CD4-positive, alpha-beta T cell treated with Interleukin-4 for 1 hour (primary cell): ENCODE measurements around the gene EP300.
"Not testable (repeated sequence)": the region's sequence is repeated elsewhere in the genome, so short reads cannot be mapped to it uniquely, and the experiment has no call there.

Source experiments
- DNase-seq, 2 donors: peaks; one replicate each; pipeline ENCODE4 v3.0.0-alpha.2; 2020 to 2022

The EP300 gene

DNA sequence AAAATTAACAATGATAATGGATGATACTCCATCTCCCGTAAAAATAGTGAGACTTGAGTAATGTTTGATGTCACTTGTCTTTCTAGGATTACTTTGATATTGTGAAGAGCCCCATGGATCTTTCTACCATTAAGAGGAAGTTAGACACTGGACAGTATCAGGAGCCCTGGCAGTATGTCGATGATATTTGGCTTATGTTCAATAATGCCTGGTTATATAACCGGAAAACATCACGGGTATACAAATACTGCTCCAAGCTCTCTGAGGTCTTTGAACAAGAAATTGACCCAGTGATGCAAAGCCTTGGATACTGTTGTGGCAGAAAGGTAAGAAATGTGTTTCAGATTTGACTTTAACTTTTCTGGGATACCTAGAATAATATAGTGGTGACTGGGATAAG lies 64.7 kb downstream of the EP300 start:
- DNase-seq = no peak

DNA sequence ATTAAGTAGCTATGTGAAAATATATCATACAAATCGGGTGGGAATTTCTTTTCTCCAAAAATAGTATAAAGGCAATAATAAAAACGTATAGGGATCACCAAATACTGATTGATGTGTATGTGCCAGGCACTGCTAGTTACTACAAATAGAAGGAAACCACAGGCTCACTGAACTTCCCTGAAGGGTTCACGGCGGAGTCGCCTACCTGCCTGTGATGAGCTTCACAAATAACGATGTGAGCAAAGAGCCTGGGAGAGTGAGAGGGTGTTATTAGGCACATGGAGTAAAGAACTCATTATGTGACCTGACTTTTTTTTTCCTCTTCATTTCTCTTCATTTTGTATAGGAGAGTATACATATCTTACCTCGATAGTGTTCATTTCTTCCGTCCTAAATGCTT lies 76.8 kb downstream of the EP300 start:
- no peak for DNase-seq

DNA sequence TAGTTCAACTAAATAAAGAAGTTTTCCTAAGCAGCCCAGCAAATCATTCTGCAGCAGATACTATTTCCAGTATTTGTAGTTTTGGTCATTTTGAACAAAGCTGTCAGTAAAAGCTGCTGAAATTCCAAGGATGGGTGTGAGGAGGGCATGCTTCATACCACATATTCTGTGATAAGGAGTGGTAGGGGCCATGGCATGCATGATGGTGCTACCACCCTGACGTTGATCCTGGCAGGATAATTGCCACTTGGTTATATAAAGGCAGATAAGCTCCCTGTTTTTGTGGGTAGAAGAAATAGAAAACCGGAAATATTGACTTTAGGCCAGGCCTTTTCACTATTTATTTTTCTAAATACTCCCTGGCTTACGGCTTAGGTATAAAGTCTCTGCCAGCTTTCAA lies 79.6 kb downstream of the EP300 start:
- no peak for DNase-seq

DNA sequence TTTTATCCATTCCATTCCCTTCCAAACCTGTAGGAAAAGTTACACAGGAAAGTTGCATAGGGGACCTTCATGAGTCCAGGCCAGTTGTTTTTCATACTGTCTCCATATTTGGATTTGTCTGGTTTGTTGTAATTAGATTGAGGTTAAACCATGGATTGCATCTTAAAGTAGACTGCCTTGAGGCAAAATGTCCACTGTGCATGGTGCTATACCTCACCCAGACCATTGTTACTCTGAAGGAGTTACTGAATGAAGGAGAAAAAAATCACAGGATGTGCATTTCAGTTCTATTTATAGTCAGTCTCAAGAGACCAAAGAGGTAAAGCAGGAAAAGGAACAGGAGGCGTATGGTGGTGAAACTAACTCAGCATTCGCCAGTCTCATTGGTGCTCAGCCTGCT lies 83.2 kb downstream of the EP300 start:
- DNase-seq = no peak

DNA sequence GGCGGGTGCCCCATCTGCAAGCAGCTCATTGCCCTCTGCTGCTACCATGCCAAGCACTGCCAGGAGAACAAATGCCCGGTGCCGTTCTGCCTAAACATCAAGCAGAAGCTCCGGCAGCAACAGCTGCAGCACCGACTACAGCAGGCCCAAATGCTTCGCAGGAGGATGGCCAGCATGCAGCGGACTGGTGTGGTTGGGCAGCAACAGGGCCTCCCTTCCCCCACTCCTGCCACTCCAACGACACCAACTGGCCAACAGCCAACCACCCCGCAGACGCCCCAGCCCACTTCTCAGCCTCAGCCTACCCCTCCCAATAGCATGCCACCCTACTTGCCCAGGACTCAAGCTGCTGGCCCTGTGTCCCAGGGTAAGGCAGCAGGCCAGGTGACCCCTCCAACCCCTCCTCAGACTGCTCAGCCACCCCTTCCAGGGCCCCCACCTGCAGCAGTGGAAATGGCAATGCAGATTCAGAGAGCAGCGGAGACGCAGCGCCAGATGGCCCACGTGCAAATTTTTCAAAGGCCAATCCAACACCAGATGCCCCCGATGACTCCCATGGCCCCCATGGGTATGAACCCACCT lies 84.7 kb downstream of the EP300 start:
- DNase-seq = no peak

DNA sequence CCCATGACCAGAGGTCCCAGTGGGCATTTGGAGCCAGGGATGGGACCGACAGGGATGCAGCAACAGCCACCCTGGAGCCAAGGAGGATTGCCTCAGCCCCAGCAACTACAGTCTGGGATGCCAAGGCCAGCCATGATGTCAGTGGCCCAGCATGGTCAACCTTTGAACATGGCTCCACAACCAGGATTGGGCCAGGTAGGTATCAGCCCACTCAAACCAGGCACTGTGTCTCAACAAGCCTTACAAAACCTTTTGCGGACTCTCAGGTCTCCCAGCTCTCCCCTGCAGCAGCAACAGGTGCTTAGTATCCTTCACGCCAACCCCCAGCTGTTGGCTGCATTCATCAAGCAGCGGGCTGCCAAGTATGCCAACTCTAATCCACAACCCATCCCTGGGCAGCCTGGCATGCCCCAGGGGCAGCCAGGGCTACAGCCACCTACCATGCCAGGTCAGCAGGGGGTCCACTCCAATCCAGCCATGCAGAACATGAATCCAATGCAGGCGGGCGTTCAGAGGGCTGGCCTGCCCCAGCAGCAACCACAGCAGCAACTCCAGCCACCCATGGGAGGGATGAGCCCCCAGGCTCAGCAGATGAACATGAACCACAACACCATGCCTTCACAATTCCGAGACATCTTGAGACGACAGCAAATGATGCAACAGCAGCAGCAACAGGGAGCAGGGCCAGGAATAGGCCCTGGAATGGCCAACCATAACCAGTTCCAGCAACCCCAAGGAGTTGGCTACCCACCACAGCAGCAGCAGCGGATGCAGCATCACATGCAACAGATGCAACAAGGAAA lies 85.4 kb downstream of the EP300 start:
- DNase-seq = no peak

DNA sequence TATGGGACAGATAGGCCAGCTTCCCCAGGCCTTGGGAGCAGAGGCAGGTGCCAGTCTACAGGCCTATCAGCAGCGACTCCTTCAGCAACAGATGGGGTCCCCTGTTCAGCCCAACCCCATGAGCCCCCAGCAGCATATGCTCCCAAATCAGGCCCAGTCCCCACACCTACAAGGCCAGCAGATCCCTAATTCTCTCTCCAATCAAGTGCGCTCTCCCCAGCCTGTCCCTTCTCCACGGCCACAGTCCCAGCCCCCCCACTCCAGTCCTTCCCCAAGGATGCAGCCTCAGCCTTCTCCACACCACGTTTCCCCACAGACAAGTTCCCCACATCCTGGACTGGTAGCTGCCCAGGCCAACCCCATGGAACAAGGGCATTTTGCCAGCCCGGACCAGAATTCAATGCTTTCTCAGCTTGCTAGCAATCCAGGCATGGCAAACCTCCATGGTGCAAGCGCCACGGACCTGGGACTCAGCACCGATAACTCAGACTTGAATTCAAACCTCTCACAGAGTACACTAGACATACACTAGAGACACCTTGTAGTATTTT lies 86.1 kb downstream of the EP300 start:
- no peak for DNase-seq

DNA sequence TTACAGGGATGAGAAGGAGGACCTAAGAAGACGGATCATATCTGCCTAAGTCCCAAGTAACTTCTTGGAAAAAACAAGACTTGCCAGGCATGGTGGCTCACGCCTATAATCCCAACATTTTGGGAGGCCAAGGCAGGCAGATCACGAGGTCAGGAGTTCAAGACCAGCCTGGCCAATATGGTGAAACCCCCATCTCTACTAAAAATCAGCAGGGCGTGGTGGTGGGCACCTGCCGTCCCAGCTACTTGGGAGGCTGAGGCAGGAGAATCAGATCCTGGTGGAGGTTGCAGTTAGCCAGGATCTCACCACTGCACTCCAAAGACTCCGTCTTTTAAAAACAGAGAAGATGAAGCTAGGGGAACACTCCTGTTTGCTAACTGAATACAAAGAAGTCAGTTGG lies 88.0 kb downstream of the EP300 start:
- not testable (repeated sequence) for DNase-seq

DNA sequence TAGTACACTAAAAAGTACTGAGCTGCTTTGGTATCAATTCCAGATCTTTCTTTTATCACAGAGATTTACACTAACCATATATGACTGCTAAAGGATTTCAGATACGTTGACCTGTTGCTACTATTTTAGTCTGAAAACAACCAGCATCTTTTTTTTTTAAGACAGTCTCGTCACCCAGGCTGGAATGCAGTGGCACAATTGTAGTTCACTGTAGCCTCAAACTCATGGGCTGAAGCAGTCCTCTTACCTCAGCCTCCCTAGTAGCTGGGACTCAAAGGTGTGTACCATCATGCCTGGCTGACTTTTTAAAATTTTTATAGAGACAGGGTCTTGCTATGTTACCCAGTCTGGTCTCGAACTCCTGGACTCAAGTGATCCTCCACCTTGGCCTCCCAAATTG lies 88.5 kb downstream of the EP300 start:
- no peak for DNase-seq

DNA sequence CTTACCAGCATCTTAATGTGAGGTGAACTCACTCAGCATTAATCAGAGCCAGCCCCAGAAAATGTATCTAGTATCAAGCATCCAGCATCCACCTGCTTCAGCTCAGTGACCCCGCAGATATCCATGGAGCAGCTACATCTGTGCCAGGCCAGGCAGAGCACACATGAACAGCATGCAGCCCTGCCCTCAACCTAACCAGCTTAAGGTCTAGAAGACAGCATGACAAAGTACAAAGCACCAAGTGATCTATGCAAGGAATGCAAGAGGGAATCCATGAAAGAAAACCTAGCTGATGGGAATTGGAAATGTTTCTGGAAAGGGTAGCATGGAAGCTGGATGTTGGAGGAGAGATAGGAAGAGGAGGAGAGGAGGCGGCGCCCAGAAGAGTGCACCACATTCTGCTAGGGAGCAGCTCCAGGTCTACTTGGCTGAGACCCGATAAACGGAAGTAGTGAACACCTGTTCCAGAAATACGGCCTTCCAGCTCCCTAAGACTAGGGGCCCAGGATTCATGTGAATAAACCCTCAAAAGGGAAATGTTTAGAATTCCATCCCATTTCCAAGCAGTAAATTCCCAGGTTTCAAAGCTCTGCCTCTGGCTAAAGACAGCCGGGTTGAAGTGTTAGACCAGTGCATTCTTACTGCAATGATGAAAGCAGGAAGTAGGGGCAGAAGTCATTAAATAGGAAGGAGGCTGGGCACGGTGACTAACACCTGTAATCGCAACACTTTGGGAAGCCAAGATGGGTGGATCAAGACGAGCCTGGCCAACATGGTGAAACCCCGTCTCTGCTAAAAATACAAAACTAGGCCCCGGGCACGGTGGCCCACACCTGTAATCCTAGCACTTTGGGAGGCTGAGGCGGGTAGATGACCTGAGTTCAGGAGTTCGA lies 89.2 kb downstream of the EP300 start:
- DNase-seq = peak in 1 of 2 donors; percentile 39

DNA sequence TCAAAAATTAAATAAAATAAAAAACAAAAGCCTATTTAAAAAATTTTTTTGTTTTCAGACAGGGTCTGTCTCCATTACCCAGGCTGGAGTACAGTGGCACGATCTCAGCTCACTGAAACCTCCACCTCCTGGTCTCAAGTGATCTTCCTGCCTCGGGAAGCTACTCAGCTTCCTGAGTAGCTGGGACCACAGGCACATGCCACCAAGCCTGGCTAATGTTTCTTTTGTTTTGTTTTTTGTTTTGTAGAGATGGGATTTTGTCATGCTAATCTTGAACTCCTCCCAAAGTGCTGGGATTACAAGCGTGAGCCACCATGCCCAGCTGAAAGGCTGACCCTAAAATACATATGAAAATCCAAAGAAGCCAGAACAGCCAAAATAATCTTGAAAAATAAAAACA lies 92.3 kb downstream of the EP300 start:
- DNase-seq = no peak

DNA sequence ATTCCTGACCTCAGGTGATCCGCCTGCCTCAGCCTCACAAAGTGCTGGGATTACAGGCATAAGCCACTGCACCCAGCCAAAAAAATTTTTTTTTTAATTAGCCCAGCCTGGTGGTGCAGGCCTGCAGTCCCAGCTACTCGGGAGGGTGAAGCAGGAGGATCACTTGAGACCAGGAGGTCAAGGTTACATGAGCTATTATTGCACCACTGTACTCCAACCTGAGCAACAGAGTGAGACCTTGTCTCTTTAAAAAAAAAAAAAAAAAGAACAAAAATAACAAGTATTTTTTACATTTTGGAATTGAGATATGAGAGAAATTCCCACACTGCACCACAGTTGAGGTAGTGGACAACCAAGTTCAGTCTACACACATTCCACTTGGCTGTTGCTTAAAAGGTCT lies 99.1 kb downstream of the EP300 start:
- DNase-seq = no peak

DNA sequence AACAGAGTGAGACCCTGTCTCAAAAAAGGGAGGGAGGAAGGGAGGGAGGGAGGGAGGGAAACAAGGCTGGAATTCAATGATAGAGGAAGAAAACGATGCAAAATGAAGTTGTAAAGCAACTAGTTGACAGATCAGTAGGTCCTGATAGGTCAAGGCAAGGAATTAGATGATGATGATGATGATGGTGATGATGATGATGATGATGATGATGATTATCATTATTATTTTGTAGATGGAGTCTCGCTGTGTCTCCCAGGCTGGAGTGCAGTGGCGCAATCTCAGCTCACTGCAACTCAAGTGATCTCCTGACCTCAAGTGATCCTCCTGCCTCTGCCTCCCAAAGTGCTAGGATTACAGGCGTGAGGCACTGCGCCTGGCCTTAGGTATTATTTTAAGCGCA lies 101.4 kb downstream of the EP300 start:
- no peak for DNase-seq

DNA sequence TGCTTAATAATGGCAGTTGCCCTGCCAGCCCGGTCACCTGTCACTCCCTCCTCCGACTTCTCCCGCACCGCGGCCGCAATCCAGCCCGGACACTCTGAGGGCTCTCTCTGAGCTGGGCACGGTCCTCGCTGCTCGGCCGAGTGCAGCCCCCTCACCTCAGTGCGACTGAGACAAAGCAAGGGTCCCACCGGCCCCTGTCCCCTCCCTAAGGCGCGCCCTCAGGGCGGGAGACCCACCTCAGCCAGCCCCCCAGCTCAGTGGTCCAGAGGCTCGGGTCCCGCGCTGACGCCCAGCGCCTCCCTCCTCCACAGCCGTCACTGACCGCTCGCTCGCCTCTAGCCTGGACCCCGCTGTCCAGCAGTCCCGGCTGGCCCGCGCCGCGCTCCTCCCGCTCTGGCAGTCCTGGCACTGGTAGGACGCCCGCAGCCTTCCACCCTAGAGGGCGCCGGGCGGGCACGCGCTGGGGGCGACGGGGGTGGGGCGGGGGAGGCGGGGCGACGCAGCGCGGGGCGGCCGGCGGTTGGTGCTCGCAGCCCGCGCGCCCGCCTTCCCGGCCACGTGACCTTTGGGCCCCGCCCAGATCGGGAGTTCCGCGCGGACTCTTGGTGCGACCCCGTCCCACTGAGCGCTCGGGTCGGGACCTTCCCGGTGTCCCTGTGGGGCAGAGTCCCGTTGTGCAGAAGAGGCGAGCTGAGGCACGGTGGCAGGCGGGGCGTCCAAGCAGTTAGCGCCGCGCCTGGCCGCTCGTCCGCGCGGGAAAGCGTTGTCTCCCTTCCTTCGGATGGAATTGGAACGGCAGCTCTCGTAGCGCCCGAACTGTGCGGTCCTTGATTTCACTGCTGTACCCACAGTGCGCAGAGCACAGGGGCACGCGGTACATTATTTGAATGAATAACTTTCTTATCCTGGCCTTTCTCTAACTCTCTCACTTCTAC lies 104.9 kb downstream of the EP300 start:
- DNase-seq = peak; percentile 75 to 82

DNA sequence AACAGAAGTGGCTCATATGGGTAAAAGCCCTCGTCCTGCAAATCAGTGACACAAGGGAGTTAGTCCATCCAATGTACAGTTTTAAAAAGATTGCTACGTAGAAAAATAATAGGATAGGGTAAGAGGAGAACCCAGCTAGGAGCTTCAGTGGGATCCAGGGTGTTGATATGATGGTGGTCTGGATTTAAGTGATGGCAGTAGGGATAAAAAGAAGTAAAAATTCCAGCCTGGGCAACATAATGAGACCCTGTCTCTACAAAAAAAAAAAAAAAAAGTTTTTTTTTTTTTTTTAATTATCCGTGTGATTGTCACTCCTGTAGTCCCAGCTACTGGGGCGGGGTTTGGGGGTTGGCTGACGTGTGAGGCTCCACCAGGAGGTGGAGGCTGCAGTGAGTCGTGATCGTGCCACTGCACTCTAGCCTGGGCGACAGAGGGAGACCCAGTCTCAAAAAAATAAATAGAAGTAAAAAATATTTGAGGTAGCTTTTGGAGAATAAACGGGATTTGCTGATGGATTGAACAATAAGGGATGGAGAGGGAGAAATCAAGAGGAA lies 105.7 kb downstream of the EP300 start:
- DNase-seq = peak; percentile 30 to 51

DNA sequence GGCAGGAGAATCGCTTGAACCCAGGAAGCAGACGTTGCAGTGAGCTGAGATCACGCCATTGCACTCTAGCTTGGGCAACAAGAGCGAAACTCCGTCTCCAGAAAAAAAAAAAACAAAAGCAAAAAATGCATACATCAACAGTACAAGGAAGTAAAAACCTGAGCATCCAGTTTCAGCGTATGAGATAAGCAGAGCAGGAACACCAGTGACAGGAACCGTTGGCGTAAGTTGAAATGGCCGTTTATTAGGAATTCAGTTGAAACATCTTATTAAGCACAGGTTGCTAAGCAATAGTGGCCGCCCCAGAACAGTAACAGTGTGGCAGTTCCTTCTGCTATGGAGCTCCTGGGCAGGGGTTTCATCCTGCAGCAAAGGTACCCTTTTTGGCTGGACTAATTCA lies 108.7 kb downstream of the EP300 start:
- DNase-seq = no peak

DNA sequence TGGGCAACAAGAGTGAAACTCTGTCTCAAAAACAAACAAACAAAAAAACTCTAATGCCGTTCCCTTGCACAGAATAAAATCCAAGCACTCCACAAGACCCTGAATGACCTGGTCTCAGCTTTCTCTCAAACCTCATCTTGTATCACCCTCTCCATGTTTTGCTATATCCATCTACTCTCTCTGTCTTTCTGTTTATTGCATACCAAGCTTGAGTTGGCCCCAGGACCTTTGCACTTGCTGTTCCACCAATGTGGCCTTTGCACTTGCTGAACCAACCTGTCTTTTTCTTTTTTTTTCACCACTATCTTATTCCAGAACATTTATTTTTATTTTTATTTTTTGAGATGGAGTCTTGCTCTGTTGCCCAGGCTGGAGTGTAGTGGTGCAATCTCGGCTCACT lies 110.7 kb downstream of the EP300 start:
- DNase-seq = no peak

DNA sequence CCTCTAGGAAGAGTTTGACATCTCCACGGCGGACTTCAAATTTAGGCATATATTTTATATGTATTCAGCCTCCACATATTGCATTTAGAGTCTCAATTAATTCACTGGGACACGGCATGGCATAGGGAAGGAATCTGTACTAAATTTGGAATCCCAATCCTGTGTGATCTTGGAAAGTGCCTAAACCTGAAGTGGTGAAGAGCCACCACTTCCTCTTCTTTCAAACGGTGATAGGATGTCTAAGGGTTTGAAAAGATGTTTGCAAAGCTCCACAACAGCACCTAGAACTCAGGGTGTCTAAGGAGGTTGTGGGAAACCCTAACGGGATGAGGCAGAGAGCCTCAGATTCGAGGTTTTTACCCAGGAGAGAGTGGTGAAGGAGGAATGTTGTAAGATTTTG lies 111.7 kb downstream of the EP300 start:
- DNase-seq = no peak

DNA sequence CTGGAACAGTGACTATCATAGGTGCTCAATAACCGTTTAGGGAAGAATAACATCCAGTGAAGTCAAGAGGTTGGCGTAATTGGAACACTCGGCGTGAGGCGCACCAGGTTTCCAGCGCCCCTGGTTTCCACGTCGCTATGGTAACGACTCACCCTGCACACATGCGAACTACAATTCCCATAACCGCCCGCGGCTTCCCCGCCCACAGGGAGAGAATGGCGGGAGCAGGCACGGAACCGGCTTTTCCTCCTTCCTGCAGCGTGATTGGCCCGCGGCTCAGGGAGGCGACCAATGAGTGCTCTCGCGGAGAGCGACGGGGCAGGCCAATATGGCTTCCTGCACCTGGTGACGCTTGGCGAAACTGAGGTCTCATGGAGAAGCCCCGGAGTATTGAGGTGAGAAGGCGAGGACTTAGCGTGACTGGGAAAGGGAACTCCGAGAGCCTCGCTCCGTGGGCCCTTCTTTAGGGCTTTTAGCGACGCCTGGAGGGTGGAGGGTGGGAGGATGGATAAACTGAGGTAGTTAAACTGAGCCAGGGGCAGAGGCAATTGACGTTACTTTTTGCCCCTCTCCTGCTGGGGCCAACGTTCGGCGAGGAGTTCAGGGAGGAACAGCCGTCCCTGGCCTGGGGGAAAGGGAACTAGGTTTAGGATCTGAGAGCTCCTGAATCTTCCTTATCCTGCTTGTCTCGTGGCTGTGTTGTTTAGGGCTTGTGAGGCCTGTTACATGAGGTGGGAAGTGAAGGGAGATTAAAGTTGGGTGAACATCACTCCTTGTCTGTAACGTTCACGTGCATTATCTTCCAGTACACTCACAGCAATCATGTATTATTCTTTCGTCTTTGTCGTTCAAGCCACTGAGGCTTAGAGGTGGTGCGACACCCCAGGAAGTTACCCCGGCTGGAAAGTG lies 112.9 kb downstream of the EP300 start, which contains the start of gene L3MBTL2:
Gene L3MBTL2 (plus strand): TSS at position 321 of the 909 bp plus-strand sequence. CDS start 51 bp downstream, at position 372.
- peak; percentile 98 to 99 for DNase-seq

DNA sequence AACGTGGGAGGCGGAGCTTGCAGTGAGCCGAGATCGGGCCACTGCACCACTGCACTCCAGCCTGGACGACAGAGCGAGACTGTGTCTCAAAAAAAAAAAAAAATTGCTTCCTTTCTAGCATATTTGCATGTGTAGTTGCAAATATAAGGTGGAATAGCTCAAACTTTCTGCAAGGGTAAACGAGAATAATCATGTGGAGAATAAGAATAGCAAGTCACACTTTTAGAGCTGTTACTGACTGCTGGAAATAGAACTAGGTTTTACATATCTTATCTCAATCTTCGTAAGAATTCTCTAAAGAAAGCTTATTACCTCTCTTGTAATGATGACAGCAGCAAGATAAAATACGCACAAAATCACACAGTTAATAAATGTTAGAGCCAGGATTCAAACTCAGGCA lies 114.3 kb downstream of the EP300 start:
- no peak for DNase-seq

DNA sequence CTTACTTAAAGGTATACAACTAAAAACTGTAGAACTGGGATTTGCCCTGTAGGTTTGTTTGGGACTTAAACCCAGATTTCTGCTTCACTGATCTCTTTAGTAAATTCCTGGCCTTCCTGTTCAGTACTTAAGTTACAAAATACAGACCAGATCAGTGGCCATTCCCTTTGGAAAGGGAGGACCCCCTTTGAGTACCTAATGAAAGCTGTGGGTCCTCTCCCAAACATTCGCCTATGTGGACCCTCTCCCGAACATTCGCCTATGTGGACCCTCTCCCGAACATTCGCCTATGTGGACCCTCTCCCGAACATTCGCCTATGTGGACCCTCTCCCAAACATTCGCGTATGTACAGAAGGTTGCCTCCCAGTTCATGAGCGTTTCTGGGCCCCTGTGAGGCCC lies 123.0 kb downstream of the EP300 start:
- DNase-seq = no peak
